Endodermal cell (in vitro differentiated cells): ENCODE measurements around the gene PPIA. TPM values are rescaled to one million over a fixed set of nuclear protein-coding genes. Genes with fewer than 3 reads are reported as not detected.

Experiments
- DNase-seq: peaks from one replicate; pipeline ENCODE4 v3.0.0-alpha.2; 2017
- H3K27ac ChIP-seq: 2 replicates; pipeline ENCODE4 v1.5.1; 2013; ENCODE audit warnings: mild to moderate bottlenecking, low read depth, low read length, moderate library complexity
- H3K27me3 ChIP-seq: 2 replicates; pipeline ENCODE4 v1.6.1; 2013; ENCODE audit warnings: mild to moderate bottlenecking, low read length, moderate library complexity; ENCODE audit not compliant: insufficient read depth, control insufficient read depth, poor library complexity, severe bottlenecking
- H3K36me3 ChIP-seq: 2 replicates; pipeline ENCODE4 v1.7.0; 2013; ENCODE audit warnings: mild to moderate bottlenecking, low read length, moderate library complexity; ENCODE audit not compliant: control insufficient read depth, insufficient read depth
- H3K4me1 ChIP-seq: one replicate; pipeline ENCODE4 v1.7.0; 2013; ENCODE audit warnings: low read length; ENCODE audit not compliant: control insufficient read depth, insufficient read depth
- H3K4me3 ChIP-seq: 2 replicates; pipeline ENCODE4 v1.5.1; 2013; ENCODE audit warnings: mild to moderate bottlenecking, low read length, moderate library complexity
- H3K9ac ChIP-seq: 2 replicates; pipeline ENCODE4 v1.6.1; 2013; ENCODE audit warnings: mild to moderate bottlenecking, low read length, moderate library complexity; ENCODE audit not compliant: poor library complexity, severe bottlenecking; ENCODE audit errors: extremely low read depth
- H3K9me3 ChIP-seq: 2 replicates; pipeline ENCODE4 v1.6.1; 2013; ENCODE audit warnings: mild to moderate bottlenecking, low read length, moderate library complexity; ENCODE audit not compliant: control insufficient read depth
- H3K27ac Mint-ChIP-seq: 2 replicates; pipeline ENCODE4 v1.8.0; 2020; ENCODE audit warnings: mixed read lengths
- H3K27me3 Mint-ChIP-seq: 2 replicates; pipeline ENCODE4 v1.8.0; 2021; ENCODE audit warnings: mild to moderate bottlenecking, mixed read lengths; ENCODE audit not compliant: insufficient read depth
- H3K36me3 Mint-ChIP-seq: 2 replicates; pipeline ENCODE4 v1.8.0; 2020; ENCODE audit warnings: low read depth, mixed read lengths
- H3K4me1 Mint-ChIP-seq: 2 replicates; pipeline ENCODE4 v1.8.0; 2020; ENCODE audit warnings: mixed read lengths
- H3K4me3 Mint-ChIP-seq: 2 replicates; pipeline ENCODE4 v1.8.0; 2020; ENCODE audit warnings: mild to moderate bottlenecking, moderate library complexity, mixed read lengths
- H3K9me3 Mint-ChIP-seq: 2 replicates; pipeline ENCODE4 v1.8.0; 2020; ENCODE audit warnings: mild to moderate bottlenecking, mixed read lengths
- CTCF ChIP-seq: fragments of 200-600 bp; sonication (generic); conservative IDR thresholded peaks from 2 replicates; pipeline ENCODE4 v1.5.0; 2021; ENCODE audit warnings: antibody characterized with exemption, mild to moderate bottlenecking
- WGBS, 2 experiments: methylation state at CpG; one replicate each; pipeline versions ENCODE4 v1.1.5 to v1.1.7; 2013; ENCODE audit warnings: missing lambda C conversion rate in 2 of 2, mixed read lengths in 1 of 2; ENCODE audit not compliant: insufficient coverage in 1 of 2, insufficient read length in 1 of 2; 5-methylcytosine and 5-hydroxymethylcytosine counted together
- total RNA-seq, 2 donors: library from RNA; stranded (reverse); fragmentation: NEBNext Ultra II Directional in 1 of 2; extraction: Animal tissue kit (Norgen Biotek cat#: 25700) in 1 of 2; gene quantifications; 2 replicates in 1 of 2; 3 replicates in 1 of 2; pipeline ENCODE4 v1.2.1, GENCODE V29; 2021

PPIA gene
- total RNA-seq, 2 donors from 2014 or later = 1,857 to 1,899 TPM

DNA sequence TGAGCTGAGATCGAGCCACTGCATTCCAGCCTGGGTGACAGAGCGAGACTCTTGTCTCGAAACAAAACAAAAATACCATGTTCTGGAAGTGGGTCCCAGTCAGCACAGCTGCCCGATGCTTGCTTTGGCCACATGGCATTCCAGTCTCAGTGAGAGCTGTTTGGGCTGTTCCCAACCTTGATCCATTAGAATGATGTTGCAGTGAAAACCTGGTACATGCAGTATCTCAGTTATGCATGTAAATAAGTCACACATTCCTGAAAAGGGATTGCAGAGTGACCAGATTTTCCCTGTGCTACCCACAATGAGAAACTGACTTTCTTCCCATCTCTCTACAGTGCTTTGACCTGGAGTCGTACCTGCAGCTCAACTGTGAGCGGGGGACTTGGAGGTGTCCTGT, 32.4 kb upstream of the PPIA start:
- H3K4me3 ChIP-seq = no peak overlapping the region
- H3K36me3 Mint-ChIP-seq = peaks cover 61% of the 10 kb centered on the region
- H3K27me3 Mint-ChIP-seq = no peaks in the 10 kb centered on the region
- WGBS, 2 experiments = 96% methylated on average over 4 to 6 of the region's 6 CpGs
- H3K9ac ChIP-seq = no peak overlapping the region
- H3K9me3 Mint-ChIP-seq = no peaks in the 10 kb centered on the region
- DNase-seq = no peak
- no peak overlapping the region for H3K4me3 Mint-ChIP-seq
- H3K27me3 ChIP-seq = no peaks in the 10 kb centered on the region
- no peaks in the 10 kb centered on the region for H3K4me1 ChIP-seq
- no peaks in the 10 kb centered on the region for H3K4me1 Mint-ChIP-seq
- peaks cover 47% of the 10 kb centered on the region for H3K36me3 ChIP-seq
- H3K9me3 ChIP-seq = no peaks in the 10 kb centered on the region
- H3K27ac Mint-ChIP-seq = no peak overlapping the region
- no peak overlapping the region for H3K27ac ChIP-seq
- TF ChIP-seq CTCF = no peak

DNA sequence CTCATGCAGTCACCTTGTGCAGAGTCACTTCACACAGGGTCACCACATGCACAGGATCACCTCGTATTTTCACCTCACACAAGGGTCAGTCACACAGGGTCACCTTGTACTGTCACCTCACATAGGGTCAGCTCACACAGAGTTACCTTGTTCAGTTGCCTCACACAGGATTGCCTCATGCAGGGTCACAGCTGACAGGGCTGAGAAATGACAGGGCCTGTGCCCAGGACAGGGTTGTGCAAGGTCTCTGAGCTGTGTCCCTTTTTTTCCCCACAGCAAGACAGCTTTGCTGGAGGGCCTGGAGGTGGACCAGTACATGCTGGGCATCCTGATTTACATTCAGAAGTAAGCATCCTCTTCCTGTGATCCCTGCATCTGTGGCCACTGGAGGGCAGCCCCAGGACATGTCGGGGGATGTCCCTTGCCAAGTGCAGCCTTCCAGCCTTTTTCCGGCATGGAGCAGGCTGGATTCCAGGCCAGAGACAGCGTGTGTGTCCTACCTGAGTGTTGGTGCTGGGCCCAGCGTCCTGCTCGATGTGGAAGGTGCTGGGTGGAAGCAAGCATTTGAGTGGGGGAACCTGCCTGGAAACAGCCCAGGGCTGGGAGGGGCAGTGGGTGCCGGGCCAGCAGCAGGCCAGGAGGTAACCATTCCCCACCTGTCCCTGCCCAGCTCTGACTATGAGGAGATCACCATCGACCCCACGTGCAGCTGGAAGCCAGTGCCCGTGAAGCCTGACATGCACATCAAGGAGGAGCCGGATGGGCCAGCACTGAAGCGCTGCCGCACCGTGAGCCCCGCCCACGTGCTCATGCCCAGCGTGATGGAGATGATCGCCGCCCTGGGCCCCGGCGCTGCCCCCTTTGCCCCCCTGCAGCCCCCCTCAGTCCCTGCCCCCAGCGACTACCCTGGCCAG, 31.6 kb upstream of the PPIA start:
- no peaks in the 10 kb centered on the region for H3K27me3 Mint-ChIP-seq
- Histone ChIP-seq H3K9ac (no peak overlapping the region), H3K27ac (no peak overlapping the region), H3K27me3 (no peaks in the 10 kb centered on the region), H3K9me3 (no peaks in the 10 kb centered on the region), H3K4me3 (no peak overlapping the region), H3K4me1 (no peaks in the 10 kb centered on the region), H3K36me3 (peaks cover 47% of the 10 kb centered on the region)
- no peaks in the 10 kb centered on the region for H3K4me1 Mint-ChIP-seq
- no peaks in the 10 kb centered on the region for H3K9me3 Mint-ChIP-seq
- peak; percentile 38 for TF ChIP-seq CTCF
- DNase-seq = peak; percentile 50
- WGBS, 2 experiments = 92 to 95% methylated on average over 11 to 22 of the region's 22 CpGs
- H3K4me3 Mint-ChIP-seq = no peak overlapping the region
- no peak overlapping the region for H3K27ac Mint-ChIP-seq
- H3K36me3 Mint-ChIP-seq = peaks cover 57% of the 10 kb centered on the region

- Mint-ChIP-seq H3K9me3 (no peaks in the 10 kb centered on the region), H3K27ac (no peak overlapping the region), H3K27me3 (no peaks in the 10 kb centered on the region), H3K4me3 (no peak overlapping the region), H3K4me1 (no peaks in the 10 kb centered on the region), H3K36me3 (peaks cover 55% of the 10 kb centered on the region)
- Histone ChIP-seq H3K36me3 (peaks cover 47% of the 10 kb centered on the region), H3K9me3 (no peaks in the 10 kb centered on the region), H3K4me3 (no peak overlapping the region), H3K9ac (no peak overlapping the region), H3K27ac (no peak overlapping the region), H3K4me1 (no peaks in the 10 kb centered on the region), H3K27me3 (no peaks in the 10 kb centered on the region)
- DNase-seq = no peak
- WGBS, 2 experiments = 95 to 100% methylated on average over 8 to 17 of the region's 17 CpGs
- no peak for TF ChIP-seq CTCF
These were observed 30.7 kb upstream of the PPIA start for GRCh38 chr7:44765579-44766415.
